ENCODE measurements around the gene GFY.

GFY gene

DNA sequence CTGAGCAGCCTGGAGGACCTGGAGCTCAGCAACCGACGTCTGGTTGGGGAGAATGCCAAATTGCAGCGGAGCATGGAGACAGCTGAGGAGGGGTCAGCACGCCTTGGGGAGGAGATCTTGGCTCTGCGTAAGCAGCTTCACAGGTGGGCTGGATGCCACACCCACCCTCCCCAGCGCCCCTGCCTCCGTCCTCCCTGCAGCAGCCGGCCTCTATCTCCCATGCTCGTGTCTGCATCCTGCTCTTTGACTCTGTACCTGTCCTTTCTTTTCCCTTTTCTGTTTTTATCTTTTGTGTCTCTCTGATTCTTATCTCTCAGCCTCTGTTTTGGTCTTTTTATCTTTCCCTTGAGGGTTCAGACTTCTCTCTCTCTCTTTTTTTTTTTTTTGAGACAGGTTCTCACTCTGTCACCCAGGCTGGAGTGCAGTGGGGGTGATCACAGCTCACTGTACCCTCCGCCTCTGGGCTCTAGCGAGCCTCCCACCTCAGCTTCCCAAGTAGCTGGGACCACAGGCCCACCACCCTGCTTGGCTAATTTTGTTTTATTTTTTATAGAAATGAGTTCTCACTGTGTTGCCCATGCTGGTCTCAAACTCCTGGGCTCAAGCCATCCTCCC lies 27.1 kb upstream of the GFY start (continued):
- TF ChIP-seq ZFP30 (CRISPR knock-in tag; IDR thresholded peaks at IDR 0.05), result no peak
- no peak for TF ChIP-seq OSR1 (CRISPR knock-in tag; IDR thresholded peaks at IDR 0.05)
- TF ChIP-seq ZNF8 (CRISPR knock-in tag; IDR thresholded peaks at IDR 0.05), result no peak
- TF ChIP-seq, protein P1, sequence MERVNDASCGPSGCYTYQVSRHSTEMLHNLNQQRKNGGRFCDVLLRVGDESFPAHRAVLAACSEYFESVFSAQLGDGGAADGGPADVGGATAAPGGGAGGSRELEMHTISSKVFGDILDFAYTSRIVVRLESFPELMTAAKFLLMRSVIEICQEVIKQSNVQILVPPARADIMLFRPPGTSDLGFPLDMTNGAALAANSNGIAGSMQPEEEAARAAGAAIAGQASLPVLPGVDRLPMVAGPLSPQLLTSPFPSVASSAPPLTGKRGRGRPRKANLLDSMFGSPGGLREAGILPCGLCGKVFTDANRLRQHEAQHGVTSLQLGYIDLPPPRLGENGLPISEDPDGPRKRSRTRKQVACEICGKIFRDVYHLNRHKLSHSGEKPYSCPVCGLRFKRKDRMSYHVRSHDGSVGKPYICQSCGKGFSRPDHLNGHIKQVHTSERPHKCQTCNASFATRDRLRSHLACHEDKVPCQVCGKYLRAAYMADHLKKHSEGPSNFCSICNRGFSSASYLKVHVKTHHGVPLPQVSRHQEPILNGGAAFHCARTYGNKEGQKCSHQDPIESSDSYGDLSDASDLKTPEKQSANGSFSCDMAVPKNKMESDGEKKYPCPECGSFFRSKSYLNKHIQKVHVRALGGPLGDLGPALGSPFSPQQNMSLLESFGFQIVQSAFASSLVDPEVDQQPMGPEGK (CRISPR knock-in tag; IDR thresholded peaks at IDR 0.05; ENCODE audit: borderline replicate concordance), result no peak

DNA sequence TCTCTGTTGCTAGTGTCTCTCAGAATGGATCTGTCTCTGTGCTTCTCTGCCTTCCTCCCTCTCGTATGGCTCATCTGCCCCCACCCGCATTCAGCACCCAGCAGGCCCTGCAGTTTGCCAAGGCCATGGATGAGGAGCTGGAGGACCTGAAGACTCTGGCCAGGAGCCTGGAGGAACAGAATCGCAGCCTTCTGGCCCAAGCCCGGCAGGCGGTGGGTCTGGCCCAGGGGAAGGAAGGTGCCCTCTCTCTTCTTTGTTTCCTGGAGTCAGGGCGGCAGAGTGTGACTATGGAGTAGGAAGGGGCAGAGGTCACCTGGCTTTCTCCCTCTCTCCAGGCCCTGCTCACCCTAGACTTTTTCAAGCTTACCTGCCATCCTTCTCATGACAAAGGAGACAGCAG lies 26.3 kb upstream of the GFY start:
- TF ChIP-seq ZNF70 (CRISPR knock-in tag; IDR thresholded peaks at IDR 0.05), result no peak
- no peak for TF ChIP-seq RARB (CRISPR knock-in tag; IDR thresholded peaks at IDR 0.05)
- TF ChIP-seq, protein P2, sequence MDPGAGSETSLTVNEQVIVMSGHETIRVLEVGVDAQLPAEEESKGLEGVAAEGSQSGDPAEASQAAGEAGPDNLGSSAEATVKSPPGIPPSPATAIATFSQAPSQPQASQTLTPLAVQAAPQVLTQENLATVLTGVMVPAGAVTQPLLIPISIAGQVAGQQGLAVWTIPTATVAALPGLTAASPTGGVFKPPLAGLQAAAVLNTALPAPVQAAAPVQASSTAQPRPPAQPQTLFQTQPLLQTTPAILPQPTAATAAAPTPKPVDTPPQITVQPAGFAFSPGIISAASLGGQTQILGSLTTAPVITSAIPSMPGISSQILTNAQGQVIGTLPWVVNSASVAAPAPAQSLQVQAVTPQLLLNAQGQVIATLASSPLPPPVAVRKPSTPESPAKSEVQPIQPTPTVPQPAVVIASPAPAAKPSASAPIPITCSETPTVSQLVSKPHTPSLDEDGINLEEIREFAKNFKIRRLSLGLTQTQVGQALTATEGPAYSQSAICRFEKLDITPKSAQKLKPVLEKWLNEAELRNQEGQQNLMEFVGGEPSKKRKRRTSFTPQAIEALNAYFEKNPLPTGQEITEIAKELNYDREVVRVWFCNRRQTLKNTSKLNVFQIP (CRISPR knock-in tag; IDR thresholded peaks at IDR 0.05; ENCODE audit: borderline replicate concordance, low read depth), result no peak
- TF ChIP-seq ARNTL (CRISPR knock-in tag; IDR thresholded peaks at IDR 0.05; ENCODE audit: borderline replicate concordance, low read depth), result no peak
- no peak for TF ChIP-seq CSDC2 (CRISPR knock-in tag; IDR thresholded peaks at IDR 0.05)
- TF ChIP-seq, protein P3, sequence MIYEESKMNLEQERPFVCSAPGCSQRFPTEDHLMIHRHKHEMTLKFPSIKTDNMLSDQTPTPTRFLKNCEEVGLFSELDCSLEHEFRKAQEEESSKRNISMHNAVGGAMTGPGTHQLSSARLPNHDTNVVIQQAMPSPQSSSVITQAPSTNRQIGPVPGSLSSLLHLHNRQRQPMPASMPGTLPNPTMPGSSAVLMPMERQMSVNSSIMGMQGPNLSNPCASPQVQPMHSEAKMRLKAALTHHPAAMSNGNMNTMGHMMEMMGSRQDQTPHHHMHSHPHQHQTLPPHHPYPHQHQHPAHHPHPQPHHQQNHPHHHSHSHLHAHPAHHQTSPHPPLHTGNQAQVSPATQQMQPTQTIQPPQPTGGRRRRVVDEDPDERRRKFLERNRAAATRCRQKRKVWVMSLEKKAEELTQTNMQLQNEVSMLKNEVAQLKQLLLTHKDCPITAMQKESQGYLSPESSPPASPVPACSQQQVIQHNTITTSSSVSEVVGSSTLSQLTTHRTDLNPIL (CRISPR knock-in tag; IDR thresholded peaks at IDR 0.05; ENCODE audit: low read depth), result no peak
- no peak for TF ChIP-seq ZNF565 (CRISPR knock-in tag; conservative IDR thresholded peaks at IDR 0.05; ENCODE audit: low read depth)
- TF ChIP-seq, protein P1 (CRISPR knock-in tag; IDR thresholded peaks at IDR 0.05; ENCODE audit: borderline replicate concordance), result no peak
- ATAC-seq, result no peak

DNA sequence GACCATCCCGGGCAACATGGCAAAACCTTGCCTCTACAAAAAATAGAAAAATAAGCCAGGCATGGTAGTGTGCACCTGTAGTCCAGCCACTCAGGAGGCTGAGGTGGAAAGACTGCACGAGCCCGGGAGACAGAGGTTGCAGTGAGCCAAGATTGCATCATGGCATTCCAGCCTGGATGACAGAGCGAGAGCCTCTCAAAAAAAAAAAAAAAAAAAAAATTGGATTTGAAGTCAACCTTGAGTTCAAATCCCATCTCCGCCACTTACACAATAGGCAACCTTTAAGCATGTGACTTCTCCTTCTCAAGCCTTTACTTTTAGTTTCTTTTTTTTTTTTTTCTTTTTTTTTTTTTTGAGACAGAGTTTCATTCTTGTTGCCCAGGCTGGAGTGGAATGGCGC lies 25.2 kb upstream of the GFY start:
- ATAC-seq, result no peak
- TF ChIP-seq, protein P4, sequence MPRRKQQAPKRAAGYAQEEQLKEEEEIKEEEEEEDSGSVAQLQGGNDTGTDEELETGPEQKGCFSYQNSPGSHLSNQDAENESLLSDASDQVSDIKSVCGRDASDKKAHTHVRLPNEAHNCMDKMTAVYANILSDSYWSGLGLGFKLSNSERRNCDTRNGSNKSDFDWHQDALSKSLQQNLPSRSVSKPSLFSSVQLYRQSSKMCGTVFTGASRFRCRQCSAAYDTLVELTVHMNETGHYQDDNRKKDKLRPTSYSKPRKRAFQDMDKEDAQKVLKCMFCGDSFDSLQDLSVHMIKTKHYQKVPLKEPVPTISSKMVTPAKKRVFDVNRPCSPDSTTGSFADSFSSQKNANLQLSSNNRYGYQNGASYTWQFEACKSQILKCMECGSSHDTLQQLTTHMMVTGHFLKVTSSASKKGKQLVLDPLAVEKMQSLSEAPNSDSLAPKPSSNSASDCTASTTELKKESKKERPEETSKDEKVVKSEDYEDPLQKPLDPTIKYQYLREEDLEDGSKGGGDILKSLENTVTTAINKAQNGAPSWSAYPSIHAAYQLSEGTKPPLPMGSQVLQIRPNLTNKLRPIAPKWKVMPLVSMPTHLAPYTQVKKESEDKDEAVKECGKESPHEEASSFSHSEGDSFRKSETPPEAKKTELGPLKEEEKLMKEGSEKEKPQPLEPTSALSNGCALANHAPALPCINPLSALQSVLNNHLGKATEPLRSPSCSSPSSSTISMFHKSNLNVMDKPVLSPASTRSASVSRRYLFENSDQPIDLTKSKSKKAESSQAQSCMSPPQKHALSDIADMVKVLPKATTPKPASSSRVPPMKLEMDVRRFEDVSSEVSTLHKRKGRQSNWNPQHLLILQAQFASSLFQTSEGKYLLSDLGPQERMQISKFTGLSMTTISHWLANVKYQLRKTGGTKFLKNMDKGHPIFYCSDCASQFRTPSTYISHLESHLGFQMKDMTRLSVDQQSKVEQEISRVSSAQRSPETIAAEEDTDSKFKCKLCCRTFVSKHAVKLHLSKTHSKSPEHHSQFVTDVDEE (CRISPR knock-in tag; IDR thresholded peaks at IDR 0.05), result no peak
- TF ChIP-seq GLIS3 (CRISPR knock-in tag; IDR thresholded peaks at IDR 0.05), result no peak
- TF ChIP-seq RARB (CRISPR knock-in tag; IDR thresholded peaks at IDR 0.05), result no peak
- no peak for TF ChIP-seq ARNTL (CRISPR knock-in tag; IDR thresholded peaks at IDR 0.05; ENCODE audit: borderline replicate concordance, low read depth)
- TF ChIP-seq, protein P3 (CRISPR knock-in tag; IDR thresholded peaks at IDR 0.05; ENCODE audit: low read depth), result no peak
- TF ChIP-seq ESRRG (CRISPR knock-in tag; IDR thresholded peaks at IDR 0.05), result no peak
- no peak for TF ChIP-seq PPARA (CRISPR knock-in tag; IDR thresholded peaks at IDR 0.05; ENCODE audit: borderline replicate concordance)
- TF ChIP-seq, protein P5, sequence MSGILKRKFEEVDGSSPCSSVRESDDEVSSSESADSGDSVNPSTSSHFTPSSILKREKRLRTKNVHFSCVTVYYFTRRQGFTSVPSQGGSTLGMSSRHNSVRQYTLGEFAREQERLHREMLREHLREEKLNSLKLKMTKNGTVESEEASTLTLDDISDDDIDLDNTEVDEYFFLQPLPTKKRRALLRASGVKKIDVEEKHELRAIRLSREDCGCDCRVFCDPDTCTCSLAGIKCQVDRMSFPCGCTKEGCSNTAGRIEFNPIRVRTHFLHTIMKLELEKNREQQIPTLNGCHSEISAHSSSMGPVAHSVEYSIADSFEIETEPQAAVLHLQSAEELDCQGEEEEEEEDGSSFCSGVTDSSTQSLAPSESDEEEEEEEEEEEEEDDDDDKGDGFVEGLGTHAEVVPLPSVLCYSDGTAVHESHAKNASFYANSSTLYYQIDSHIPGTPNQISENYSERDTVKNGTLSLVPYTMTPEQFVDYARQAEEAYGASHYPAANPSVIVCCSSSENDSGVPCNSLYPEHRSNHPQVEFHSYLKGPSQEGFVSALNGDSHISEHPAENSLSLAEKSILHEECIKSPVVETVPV (CRISPR knock-in tag; IDR thresholded peaks at IDR 0.05), result no peak
- TF ChIP-seq CSDC2 (CRISPR knock-in tag; IDR thresholded peaks at IDR 0.05), result no peak
- no peak for TF ChIP-seq ZNF565 (CRISPR knock-in tag; conservative IDR thresholded peaks at IDR 0.05; ENCODE audit: low read depth)
- no peak for TF ChIP-seq BACH2 (CRISPR knock-in tag; IDR thresholded peaks at IDR 0.05; ENCODE audit: borderline replicate concordance)
- TF ChIP-seq OSR1 (CRISPR knock-in tag; IDR thresholded peaks at IDR 0.05), result no peak
- no peak for TF ChIP-seq ZNF70 (CRISPR knock-in tag; IDR thresholded peaks at IDR 0.05)
